Measurements from ENCODE around the gene C7.

C7 gene

GRCh38 chr5:40973364-40974004 is 64.2 kb downstream of the C7 start:
- H3K4me1 ChIP-seq (ENCODE audit: control insufficient read depth, insufficient read depth, low read length), result no peaks in the 10 kb centered on the region
- no peak overlapping the region for H3K9ac ChIP-seq (ENCODE audit: low read length)
- no peak overlapping the region for H3K27ac ChIP-seq (ENCODE audit: low read depth, low read length)

DNA sequence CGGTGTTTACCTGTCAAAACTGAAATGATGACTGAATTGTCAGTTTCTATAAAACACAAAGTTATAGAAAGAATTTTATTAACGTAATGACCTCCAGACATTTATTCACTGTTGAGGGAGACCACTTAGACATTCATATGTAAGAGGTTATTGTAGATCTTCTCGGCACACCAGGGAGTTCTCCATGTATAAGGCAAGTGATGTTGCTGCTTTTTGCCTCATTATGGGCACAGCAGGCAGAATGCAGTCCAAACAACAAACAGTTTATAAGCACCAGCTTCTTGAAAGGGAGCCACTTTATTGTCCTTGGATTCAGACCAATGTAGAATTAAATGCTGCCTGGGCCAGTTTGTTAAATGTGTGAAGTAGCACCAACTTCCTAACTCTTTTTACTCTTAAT is 66.7 kb downstream of the C7 start:
- no peaks in the 10 kb centered on the region for H3K4me1 ChIP-seq (ENCODE audit: control insufficient read depth, insufficient read depth, low read length)
- no peak overlapping the region for H3K4me3 ChIP-seq (ENCODE audit: low read depth, low read length)
- no peaks in the 10 kb centered on the region for H3K36me3 ChIP-seq (ENCODE audit: control insufficient read depth, insufficient read depth, low read length)
- no peak overlapping the region for H3K27ac ChIP-seq (ENCODE audit: low read depth, low read length)
- H3K9me3 ChIP-seq (ENCODE audit: control insufficient read depth, insufficient read depth, low read depth, low read length), result no peaks in the 10 kb centered on the region
- no peaks in the 10 kb centered on the region for H3K27me3 ChIP-seq (ENCODE audit: control insufficient read depth, insufficient read depth, low read length)
- no peak overlapping the region for H3K9ac ChIP-seq (ENCODE audit: low read length)

More at GRCh38 chr5:40973364-40974004, 64.2 kb downstream of the C7 start:
- H3K27me3 ChIP-seq (ENCODE audit: control insufficient read depth, insufficient read depth, low read length), result no peaks in the 10 kb centered on the region
- no peaks in the 10 kb centered on the region for H3K36me3 ChIP-seq (ENCODE audit: control insufficient read depth, insufficient read depth, low read length)
- H3K4me3 ChIP-seq (ENCODE audit: low read depth, low read length), result no peak overlapping the region
- H3K9me3 ChIP-seq (ENCODE audit: control insufficient read depth, insufficient read depth, low read depth, low read length), result no peaks in the 10 kb centered on the region

GRCh38 chr5:40976836-40977235 is 67.5 kb downstream of the C7 start:
- Histone ChIP-seq H3K27ac (ENCODE audit: low read depth, low read length) (no peak overlapping the region), H3K9ac (ENCODE audit: low read length) (no peak overlapping the region)

DNA sequence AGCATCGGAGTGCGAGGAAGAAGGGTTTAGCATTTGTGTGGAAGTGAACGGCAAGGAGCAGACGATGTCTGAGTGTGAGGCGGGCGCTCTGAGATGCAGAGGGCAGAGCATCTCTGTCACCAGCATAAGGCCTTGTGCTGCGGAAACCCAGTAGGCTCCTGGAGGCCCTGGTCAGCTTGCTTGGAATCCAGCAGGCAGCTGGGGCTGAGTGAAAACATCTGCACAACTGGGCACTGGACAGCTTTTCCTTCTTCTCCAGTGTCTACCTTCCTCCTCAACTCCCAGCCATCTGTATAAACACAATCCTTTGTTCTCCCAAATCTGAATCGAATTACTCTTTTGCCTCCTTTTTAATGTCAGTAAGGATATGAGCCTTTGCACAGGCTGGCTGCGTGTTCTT is 72.1 kb downstream of the C7 start:
- Histone ChIP-seq H3K4me1 (ENCODE audit: control insufficient read depth, insufficient read depth, low read length) (no peaks in the 10 kb centered on the region), H3K9ac (ENCODE audit: low read length) (no peak overlapping the region), H3K4me3 (ENCODE audit: low read depth, low read length) (no peak overlapping the region), H3K9me3 (ENCODE audit: control insufficient read depth, insufficient read depth, low read depth, low read length) (no peaks in the 10 kb centered on the region), H3K27me3 (ENCODE audit: control insufficient read depth, insufficient read depth, low read length) (no peaks in the 10 kb centered on the region), H3K36me3 (ENCODE audit: control insufficient read depth, insufficient read depth, low read length) (no peaks in the 10 kb centered on the region), H3K27ac (ENCODE audit: low read depth, low read length) (no peak overlapping the region)

More at GRCh38 chr5:40976836-40977235, 67.5 kb downstream of the C7 start:
- H3K4me1 ChIP-seq (ENCODE audit: control insufficient read depth, insufficient read depth, low read length), result no peaks in the 10 kb centered on the region
- no peak overlapping the region for H3K4me3 ChIP-seq (ENCODE audit: low read depth, low read length)
- no peaks in the 10 kb centered on the region for H3K36me3 ChIP-seq (ENCODE audit: control insufficient read depth, insufficient read depth, low read length)
- H3K27me3 ChIP-seq (ENCODE audit: control insufficient read depth, insufficient read depth, low read length), result no peaks in the 10 kb centered on the region
- no peaks in the 10 kb centered on the region for H3K9me3 ChIP-seq (ENCODE audit: control insufficient read depth, insufficient read depth, low read depth, low read length)

GRCh38 chr5:40983781-40984180 is 74.5 kb downstream of the C7 start:
- Histone ChIP-seq H3K36me3 (ENCODE audit: control insufficient read depth, insufficient read depth, low read length) (no peaks in the 10 kb centered on the region), H3K9ac (ENCODE audit: low read length) (no peak overlapping the region), H3K4me3 (ENCODE audit: low read depth, low read length) (no peak overlapping the region), H3K9me3 (ENCODE audit: control insufficient read depth, insufficient read depth, low read depth, low read length) (peaks cover 8% of the 10 kb centered on the region; the same call in 1 of the 2 replicates), H3K27ac (ENCODE audit: low read depth, low read length) (no peak overlapping the region), H3K27me3 (ENCODE audit: control insufficient read depth, insufficient read depth, low read length) (no peaks in the 10 kb centered on the region), H3K4me1 (ENCODE audit: control insufficient read depth, insufficient read depth, low read length) (no peaks in the 10 kb centered on the region)

DNA sequence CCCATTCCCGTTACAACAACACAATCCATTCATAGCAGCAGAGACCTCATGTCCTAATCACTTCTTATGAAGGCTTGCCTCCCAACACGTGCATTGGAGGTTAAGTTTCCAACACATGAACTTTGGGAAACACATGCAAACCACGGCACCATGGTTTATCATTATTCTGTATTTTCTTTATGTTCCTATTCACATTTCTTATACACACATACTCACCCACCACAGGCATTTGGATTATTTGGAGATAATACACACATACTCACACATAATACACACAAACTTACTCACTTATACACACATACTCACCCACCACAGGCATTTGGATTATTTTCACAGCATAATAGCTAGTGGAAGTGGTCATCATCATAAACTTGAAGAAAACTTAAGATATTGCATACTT is 75.6 kb downstream of the C7 start:
- Histone ChIP-seq H3K27me3 (ENCODE audit: control insufficient read depth, insufficient read depth, low read length) (no peaks in the 10 kb centered on the region), H3K36me3 (ENCODE audit: control insufficient read depth, insufficient read depth, low read length) (no peaks in the 10 kb centered on the region), H3K9ac (ENCODE audit: low read length) (no peak overlapping the region), H3K4me1 (ENCODE audit: control insufficient read depth, insufficient read depth, low read length) (no peaks in the 10 kb centered on the region), H3K27ac (ENCODE audit: low read depth, low read length) (no peak overlapping the region), H3K4me3 (ENCODE audit: low read depth, low read length) (no peak overlapping the region), H3K9me3 (ENCODE audit: control insufficient read depth, insufficient read depth, low read depth, low read length) (peaks cover 8% of the 10 kb centered on the region; the same call in 1 of the 2 replicates)

GRCh38 chr5:40985501-40985900 is 76.2 kb downstream of the C7 start:
- H3K36me3 ChIP-seq (ENCODE audit: control insufficient read depth, insufficient read depth, low read length), result no peaks in the 10 kb centered on the region
- no peaks in the 10 kb centered on the region for H3K4me1 ChIP-seq (ENCODE audit: control insufficient read depth, insufficient read depth, low read length)
- H3K27ac ChIP-seq (ENCODE audit: low read depth, low read length), result no peak overlapping the region
- H3K27me3 ChIP-seq (ENCODE audit: control insufficient read depth, insufficient read depth, low read length), result no peaks in the 10 kb centered on the region
- H3K9ac ChIP-seq (ENCODE audit: low read length), result no peak overlapping the region
- peaks cover 8% of the 10 kb centered on the region; the same call in 1 of the 2 replicates for H3K9me3 ChIP-seq (ENCODE audit: control insufficient read depth, insufficient read depth, low read depth, low read length)
- no peak overlapping the region for H3K4me3 ChIP-seq (ENCODE audit: low read depth, low read length)

DNA sequence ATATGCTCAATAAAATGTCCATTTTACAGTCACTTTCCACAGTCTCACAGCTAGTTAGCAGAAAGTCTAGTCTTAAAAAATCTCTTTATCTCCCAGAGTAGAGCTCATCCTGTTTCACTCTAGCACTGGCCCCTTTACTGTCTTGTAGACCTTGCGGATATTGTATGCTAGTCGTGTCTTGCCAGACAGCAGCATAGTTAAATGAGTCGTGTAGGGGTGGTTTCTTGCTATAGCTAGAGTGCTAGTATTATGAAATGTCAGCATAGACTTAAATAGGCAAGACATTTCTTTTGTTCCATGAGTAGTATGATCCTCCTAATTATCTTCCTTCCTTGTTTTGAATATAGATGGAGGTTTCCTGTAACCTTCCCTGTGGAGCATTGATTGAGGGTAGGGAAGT is 77.4 kb downstream of the C7 start:
- H3K9ac ChIP-seq (ENCODE audit: low read length), result no peak overlapping the region
- H3K36me3 ChIP-seq (ENCODE audit: control insufficient read depth, insufficient read depth, low read length), result no peaks in the 10 kb centered on the region
- H3K9me3 ChIP-seq (ENCODE audit: control insufficient read depth, insufficient read depth, low read depth, low read length), result peaks cover 8% of the 10 kb centered on the region; the same call in 1 of the 2 replicates
- H3K27me3 ChIP-seq (ENCODE audit: control insufficient read depth, insufficient read depth, low read length), result no peaks in the 10 kb centered on the region
- H3K4me1 ChIP-seq (ENCODE audit: control insufficient read depth, insufficient read depth, low read length), result no peaks in the 10 kb centered on the region
- no peak overlapping the region for H3K27ac ChIP-seq (ENCODE audit: low read depth, low read length)
- no peak overlapping the region for H3K4me3 ChIP-seq (ENCODE audit: low read depth, low read length)

DNA sequence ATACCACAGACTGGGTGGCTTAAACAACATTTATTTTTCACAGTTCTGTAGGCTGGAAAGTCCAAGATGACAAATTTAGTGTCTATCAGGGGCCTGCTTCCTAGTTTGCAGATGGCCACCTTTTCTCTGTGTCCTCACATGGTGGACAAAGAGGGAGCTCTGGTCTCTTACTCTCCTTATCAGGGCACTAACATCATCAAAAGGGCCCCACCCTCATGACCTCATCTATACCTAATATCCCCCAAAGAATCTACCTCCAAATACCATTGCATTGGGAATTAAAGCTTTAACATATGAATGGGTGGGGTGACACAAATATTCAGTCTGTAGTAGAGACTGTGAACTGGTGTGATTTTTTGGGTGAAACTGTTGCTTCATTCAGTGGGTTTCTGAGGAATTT is 78.1 kb downstream of the C7 start:
- Histone ChIP-seq H3K36me3 (ENCODE audit: control insufficient read depth, insufficient read depth, low read length) (no peaks in the 10 kb centered on the region), H3K4me1 (ENCODE audit: control insufficient read depth, insufficient read depth, low read length) (no peaks in the 10 kb centered on the region), H3K9ac (ENCODE audit: low read length) (no peak overlapping the region), H3K27ac (ENCODE audit: low read depth, low read length) (no peak overlapping the region), H3K9me3 (ENCODE audit: control insufficient read depth, insufficient read depth, low read depth, low read length) (peaks cover 8% of the 10 kb centered on the region; the same call in 1 of the 2 replicates), H3K4me3 (ENCODE audit: low read depth, low read length) (no peak overlapping the region), H3K27me3 (ENCODE audit: control insufficient read depth, insufficient read depth, low read length) (no peaks in the 10 kb centered on the region)

GRCh38 chr5:40988746-40989510 is 79.6 kb downstream of the C7 start:
- peaks cover 13% of the 10 kb centered on the region for H3K9me3 ChIP-seq (ENCODE audit: control insufficient read depth, insufficient read depth, low read depth, low read length)
- H3K4me1 ChIP-seq (ENCODE audit: control insufficient read depth, insufficient read depth, low read length), result no peaks in the 10 kb centered on the region
- no peak overlapping the region for H3K27ac ChIP-seq (ENCODE audit: low read depth, low read length)
- H3K9ac ChIP-seq (ENCODE audit: low read length), result no peak overlapping the region
- no peak overlapping the region for H3K4me3 ChIP-seq (ENCODE audit: low read depth, low read length)
- H3K27me3 ChIP-seq (ENCODE audit: control insufficient read depth, insufficient read depth, low read length), result no peaks in the 10 kb centered on the region
- H3K36me3 ChIP-seq (ENCODE audit: control insufficient read depth, insufficient read depth, low read length), result no peaks in the 10 kb centered on the region

DNA sequence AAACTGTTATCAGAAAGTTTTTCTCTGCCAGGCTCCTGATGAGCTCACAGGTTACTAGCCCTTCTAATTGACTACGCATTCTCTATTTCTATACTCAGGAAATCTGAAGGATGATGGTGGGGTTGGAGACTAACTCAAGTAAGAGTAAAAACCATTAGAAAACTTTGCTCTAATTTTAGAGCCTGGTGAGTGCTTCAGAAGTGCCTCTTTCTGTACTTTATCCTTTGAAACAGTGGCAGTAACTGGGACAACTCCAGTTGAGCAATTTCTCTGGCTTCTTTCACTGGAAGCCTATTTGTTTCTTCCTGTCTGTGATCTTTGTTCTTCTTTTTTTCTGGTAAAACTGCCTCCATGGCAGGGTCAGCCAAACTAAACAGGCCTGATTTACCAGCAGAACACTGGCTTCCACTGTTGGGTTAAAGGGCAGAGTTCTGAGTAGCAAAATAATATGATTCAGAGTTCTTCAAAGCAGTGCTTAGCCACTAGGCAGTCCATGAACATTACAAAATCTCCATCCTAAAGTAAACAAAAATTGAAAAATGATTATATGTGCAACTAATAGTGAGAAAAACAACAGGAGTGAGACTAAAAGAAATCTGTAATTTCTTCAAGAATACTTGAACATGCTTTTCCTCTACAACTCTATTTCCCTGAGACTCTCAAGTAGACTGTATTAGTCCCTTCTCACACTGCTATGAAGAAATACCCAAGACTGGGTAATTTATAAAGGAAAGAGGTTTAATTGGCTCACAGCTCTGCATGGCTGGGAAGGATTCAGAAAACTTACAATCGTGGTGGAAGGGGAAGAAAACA is 82.1 kb downstream of the C7 start:
- H3K4me1 ChIP-seq (ENCODE audit: control insufficient read depth, insufficient read depth, low read length), result no peaks in the 10 kb centered on the region
- no peak overlapping the region for H3K4me3 ChIP-seq (ENCODE audit: low read depth, low read length)
- no peak overlapping the region for H3K27ac ChIP-seq (ENCODE audit: low read depth, low read length)
- no peaks in the 10 kb centered on the region for H3K36me3 ChIP-seq (ENCODE audit: control insufficient read depth, insufficient read depth, low read length)
- H3K27me3 ChIP-seq (ENCODE audit: control insufficient read depth, insufficient read depth, low read length), result no peaks in the 10 kb centered on the region
- peaks cover 13% of the 10 kb centered on the region for H3K9me3 ChIP-seq (ENCODE audit: control insufficient read depth, insufficient read depth, low read depth, low read length)
- H3K9ac ChIP-seq (ENCODE audit: low read length), result no peak overlapping the region

Measured in HUES6 (cell line).